Spleen (tissue), 3 donors: ENCODE results near the gene UBC.

Experiments used
- POLR2A ChIP-seq, 3 donors: fragments of 450-650 bp; IDR thresholded peaks; one replicate each; pipeline ENCODE4 v1.5.1; 2017; ENCODE audit warnings: antibody characterized with exemption in 3 of 3, mild to moderate bottlenecking in 1 of 3
- POLR2AphosphoS5 ChIP-seq, 3 donors: sonication (generic); formaldehyde crosslinking; IDR thresholded peaks; one replicate each; pipeline ENCODE4 v1.5.1; 2017; ENCODE audit warnings: antibody characterized with exemption in 3 of 3

GRCh38 chr12:124867401-124867930, 47.0 kb downstream of the UBC start:
- TF ChIP-seq POLR2A (IDR thresholded peaks at IDR 0.05), result no peak
- no peak for TF ChIP-seq POLR2AphosphoS5 (IDR thresholded peaks at IDR 0.05)
